A549 (cell line): ENCODE results near the gene HYAL3.

Experiments
- CEBPB ChIP-seq, 2 experiments: fragments of >200 bp in 1 of 2; sonication (Bioruptor Twin) in 1 of 2; formaldehyde crosslinking in 1 of 2; IDR thresholded peaks; 2 replicates each; pipeline ENCODE4 v1.6.1; 2012 to 2016
- EHMT2 ChIP-seq: fragments of 200-600 bp; sonication (generic); IDR thresholded peaks from 2 replicates; pipeline ENCODE4 v1.6.1; 2016; ENCODE audit warnings: antibody characterized with exemption, low read depth, mild to moderate bottlenecking, moderate library complexity
- FOXS1 ChIP-seq: fragments of 250-450 bp; sonication (Bioruptor Pico); IDR thresholded peaks from 2 replicates; pipeline ENCODE4 v1.5.0; 2020; ENCODE audit warnings: mild to moderate bottlenecking, moderate library complexity
- POLR2A ChIP-seq: IDR thresholded peaks from 2 replicates; pipeline ENCODE4 v1.6.1; 2012; ENCODE audit warnings: mild to moderate bottlenecking, low read length
- SMC3 ChIP-seq: fragments of >200 bp; sonication (Bioruptor Twin); formaldehyde crosslinking; IDR thresholded peaks from 3 replicates; pipeline ENCODE4 v1.6.1; 2018; ENCODE audit warnings: inconsistent platforms
- TF ChIP-seq, protein P1 (sequence below): fragments of >200 bp; sonication (Bioruptor Twin); formaldehyde crosslinking; IDR thresholded peaks from 3 replicates; pipeline ENCODE4 v1.5.1; 2016
- TF ChIP-seq, protein P2 (sequence below): IDR thresholded peaks from 2 replicates; pipeline ENCODE4 v1.6.1; 2012

DNA sequence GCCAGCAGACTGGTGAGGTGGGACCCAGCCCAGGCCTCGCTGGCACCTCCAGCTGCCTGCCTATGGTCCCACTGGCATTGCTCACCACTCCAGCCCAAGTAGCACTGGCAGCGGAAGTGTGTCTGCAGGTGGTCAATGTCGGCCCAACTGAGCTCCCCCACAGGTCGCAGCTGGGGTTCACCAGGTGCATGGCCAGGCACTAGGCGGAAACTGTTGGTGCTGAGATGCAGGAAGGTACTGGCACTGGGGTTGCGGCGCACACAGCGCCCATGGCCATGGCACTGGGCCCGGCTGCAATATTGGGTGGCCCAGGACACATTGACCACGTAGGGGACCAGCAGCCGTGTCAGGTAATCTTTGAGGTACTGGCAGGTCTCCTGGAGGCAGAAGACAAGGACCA lies 19.0 kb upstream of the HYAL3 start:
- TF ChIP-seq, protein P1, sequence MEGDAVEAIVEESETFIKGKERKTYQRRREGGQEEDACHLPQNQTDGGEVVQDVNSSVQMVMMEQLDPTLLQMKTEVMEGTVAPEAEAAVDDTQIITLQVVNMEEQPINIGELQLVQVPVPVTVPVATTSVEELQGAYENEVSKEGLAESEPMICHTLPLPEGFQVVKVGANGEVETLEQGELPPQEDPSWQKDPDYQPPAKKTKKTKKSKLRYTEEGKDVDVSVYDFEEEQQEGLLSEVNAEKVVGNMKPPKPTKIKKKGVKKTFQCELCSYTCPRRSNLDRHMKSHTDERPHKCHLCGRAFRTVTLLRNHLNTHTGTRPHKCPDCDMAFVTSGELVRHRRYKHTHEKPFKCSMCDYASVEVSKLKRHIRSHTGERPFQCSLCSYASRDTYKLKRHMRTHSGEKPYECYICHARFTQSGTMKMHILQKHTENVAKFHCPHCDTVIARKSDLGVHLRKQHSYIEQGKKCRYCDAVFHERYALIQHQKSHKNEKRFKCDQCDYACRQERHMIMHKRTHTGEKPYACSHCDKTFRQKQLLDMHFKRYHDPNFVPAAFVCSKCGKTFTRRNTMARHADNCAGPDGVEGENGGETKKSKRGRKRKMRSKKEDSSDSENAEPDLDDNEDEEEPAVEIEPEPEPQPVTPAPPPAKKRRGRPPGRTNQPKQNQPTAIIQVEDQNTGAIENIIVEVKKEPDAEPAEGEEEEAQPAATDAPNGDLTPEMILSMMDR, result no peak
- TF ChIP-seq SMC3 (no peak), FOXS1 (CRISPR knock-in tag) (no peak), EHMT2 (no peak), POLR2A (no peak), CEBPB (IDR thresholded peaks at IDR 0.05) (no peak)
- TF ChIP-seq, protein P2, sequence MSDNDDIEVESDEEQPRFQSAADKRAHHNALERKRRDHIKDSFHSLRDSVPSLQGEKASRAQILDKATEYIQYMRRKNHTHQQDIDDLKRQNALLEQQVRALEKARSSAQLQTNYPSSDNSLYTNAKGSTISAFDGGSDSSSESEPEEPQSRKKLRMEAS, result no peak
